IPS-15b (cell line): Measurements from ENCODE around the gene RASD1.

Experiments
- H3K27me3 ChIP-seq: one replicate; pipeline ENCODE4 v1.6.1; 2013; ENCODE audit warnings: low read length; ENCODE audit not compliant: control insufficient read depth, insufficient read depth
- H3K36me3 ChIP-seq: one replicate; pipeline ENCODE4 v1.6.1; 2013; ENCODE audit warnings: low read length; ENCODE audit not compliant: control insufficient read depth, insufficient read depth
- H3K4me1 ChIP-seq: one replicate; pipeline ENCODE4 v1.6.1; 2013; ENCODE audit warnings: mild to moderate bottlenecking, low read length; ENCODE audit not compliant: control insufficient read depth, insufficient read depth
- H3K4me3 ChIP-seq: one replicate; pipeline ENCODE4 v1.5.1; 2013; ENCODE audit warnings: low read depth, low read length
- H3K9ac ChIP-seq: one replicate; pipeline ENCODE4 v1.6.1; 2013; ENCODE audit warnings: low read depth, mild to moderate bottlenecking, low read length
- H3K9me3 ChIP-seq: one replicate; pipeline ENCODE4 v1.6.1; 2013; ENCODE audit warnings: mild to moderate bottlenecking, low read length; ENCODE audit not compliant: control insufficient read depth, insufficient read depth

Gene RASD1

GRCh38 chr17:17454276-17454675 is 41.9 kb downstream of the RASD1 start:
- Histone ChIP-seq H3K4me3 (no peak overlapping the region), H3K36me3 (no peaks in the 10 kb centered on the region), H3K27me3 (no peaks in the 10 kb centered on the region), H3K9me3 (no peaks in the 10 kb centered on the region), H3K4me1 (no peaks in the 10 kb centered on the region), H3K9ac (no peak overlapping the region)

DNA sequence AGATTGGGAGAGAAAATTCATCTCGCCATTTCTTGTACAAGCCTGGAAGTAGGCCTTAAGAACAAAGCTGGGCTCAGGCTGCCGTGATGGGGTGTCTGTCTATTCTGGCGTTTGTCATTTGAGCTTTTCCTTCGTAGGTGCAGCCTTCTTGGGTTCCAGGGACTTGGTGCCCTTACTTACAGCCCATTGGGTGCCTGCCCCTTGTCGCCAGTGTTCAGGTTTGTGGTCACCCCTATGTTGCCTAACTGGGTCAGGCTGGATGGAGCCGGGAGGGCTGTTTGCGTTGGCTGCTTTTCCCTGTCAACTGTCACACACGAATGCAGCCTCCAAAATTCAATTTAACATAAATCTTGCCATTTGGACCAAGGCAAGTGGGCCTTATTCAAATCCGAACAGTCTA is 43.1 kb downstream of the RASD1 start:
- H3K4me3 ChIP-seq: no peak overlapping the region
- H3K4me1 ChIP-seq: no peaks in the 10 kb centered on the region
- no peak overlapping the region for H3K9ac ChIP-seq
- no peaks in the 10 kb centered on the region for H3K9me3 ChIP-seq
- no peaks in the 10 kb centered on the region for H3K36me3 ChIP-seq
- H3K27me3 ChIP-seq: no peaks in the 10 kb centered on the region

DNA sequence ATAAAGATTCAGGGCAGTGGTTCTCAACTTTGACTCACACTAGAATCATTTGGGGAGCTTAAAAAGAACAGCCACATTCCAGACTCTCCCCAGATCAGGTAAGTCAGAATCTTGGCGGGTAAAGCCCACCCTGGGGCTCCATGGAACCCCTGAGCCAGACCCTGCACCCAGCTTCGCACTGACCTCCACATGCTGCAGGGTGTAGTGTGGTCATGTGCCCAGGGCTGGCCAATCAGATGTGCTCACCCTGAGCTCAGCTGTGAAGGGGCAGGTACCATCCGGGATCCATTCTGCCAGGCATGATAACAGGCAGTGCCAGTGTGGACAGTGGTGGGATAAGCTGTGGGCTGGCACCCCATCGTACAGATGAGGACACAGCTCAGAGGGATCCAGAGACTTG is 47.5 kb downstream of the RASD1 start:
- Histone ChIP-seq H3K9ac (no peak overlapping the region), H3K36me3 (no peaks in the 10 kb centered on the region), H3K4me1 (peaks cover 9% of the 10 kb centered on the region), H3K27me3 (no peaks in the 10 kb centered on the region), H3K9me3 (no peaks in the 10 kb centered on the region), H3K4me3 (no peak overlapping the region)

DNA sequence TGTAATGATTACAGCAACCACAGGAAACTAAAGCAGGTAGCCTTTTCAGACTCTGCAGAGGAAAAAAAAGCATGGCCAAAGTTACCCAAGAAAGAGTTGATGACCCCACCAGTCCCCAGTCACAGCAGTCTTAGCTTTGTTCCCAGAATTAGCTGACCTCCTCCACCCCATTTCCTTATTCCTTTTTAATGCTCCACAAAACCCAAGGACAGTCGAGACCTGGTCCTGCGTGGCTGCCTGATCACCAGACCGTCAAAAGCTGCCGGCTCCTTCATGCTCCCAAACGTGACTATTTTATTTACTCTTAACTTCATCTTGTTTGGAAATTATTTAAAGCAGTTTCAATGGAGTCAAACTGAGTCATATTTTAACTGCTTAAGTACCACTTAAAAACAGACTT is 48.1 kb downstream of the RASD1 start:
- Histone ChIP-seq H3K4me1 (peaks cover 9% of the 10 kb centered on the region), H3K27me3 (no peaks in the 10 kb centered on the region), H3K9ac (no peak overlapping the region), H3K36me3 (no peaks in the 10 kb centered on the region), H3K4me3 (no peak overlapping the region), H3K9me3 (no peaks in the 10 kb centered on the region)

DNA sequence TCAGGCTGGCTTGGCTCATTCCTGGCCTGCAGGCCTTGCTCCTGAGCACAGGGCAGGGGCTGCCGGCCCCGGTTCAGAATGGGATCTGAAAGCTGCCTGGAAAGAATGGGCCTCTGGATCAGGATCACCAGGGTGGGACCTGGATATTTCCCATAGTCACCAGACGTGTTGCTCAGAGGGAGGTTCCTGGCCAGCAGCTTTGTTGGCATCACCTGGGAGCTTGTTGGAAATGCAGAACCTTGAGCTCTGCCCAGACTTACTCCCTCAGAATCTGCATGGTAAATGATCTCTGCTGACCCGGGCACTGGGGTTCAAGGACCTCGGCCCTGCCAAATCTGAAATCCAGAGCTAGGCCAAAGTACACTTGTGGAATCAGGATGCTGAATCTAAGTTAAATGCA is 48.9 kb downstream of the RASD1 start:
- Histone ChIP-seq H3K4me1 (peaks cover 9% of the 10 kb centered on the region), H3K9ac (no peak overlapping the region), H3K4me3 (no peak overlapping the region), H3K36me3 (no peaks in the 10 kb centered on the region), H3K27me3 (no peaks in the 10 kb centered on the region), H3K9me3 (no peaks in the 10 kb centered on the region)

GRCh38 chr17:17446666-17447155 is 49.5 kb downstream of the RASD1 start:
- Histone ChIP-seq H3K36me3 (no peaks in the 10 kb centered on the region), H3K9ac (no peak overlapping the region), H3K27me3 (no peaks in the 10 kb centered on the region), H3K4me1 (peaks cover 9% of the 10 kb centered on the region), H3K9me3 (no peaks in the 10 kb centered on the region), H3K4me3 (no peak overlapping the region)

DNA sequence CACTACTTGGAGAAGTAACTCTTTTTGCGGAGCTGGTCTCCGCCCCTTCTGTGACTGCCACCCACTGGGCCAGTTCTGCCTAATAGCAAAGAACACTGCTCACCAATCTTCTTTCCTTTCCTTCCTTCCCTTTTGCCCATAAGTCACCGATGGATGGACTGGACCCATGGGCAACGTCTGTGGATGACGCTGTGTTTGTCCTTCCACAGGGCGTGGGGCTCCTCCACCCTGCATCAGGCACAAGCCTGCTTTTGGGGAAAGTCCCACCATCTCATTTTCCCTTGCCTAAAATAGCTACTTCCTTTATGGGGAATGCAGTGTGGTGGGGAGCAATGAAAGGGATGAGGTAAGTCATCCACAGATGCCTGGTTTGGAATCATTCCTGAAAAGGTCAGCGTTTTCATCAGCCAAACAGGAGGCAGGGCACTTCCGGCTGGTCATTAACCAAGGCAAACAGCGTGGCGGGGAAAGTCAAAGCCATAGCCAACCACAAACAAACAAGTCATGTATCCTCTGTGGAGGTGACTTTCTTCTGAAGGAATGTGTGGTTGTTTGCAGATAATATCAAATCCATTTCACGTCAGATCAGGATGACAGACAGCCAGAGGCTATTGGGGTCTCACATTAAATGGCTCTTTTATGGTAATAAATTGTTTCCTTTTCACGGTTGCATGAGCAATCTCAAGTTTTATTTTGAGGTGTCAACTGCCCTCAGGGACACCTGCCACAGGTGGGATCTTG is 50.1 kb downstream of the RASD1 start:
- Histone ChIP-seq H3K9me3 (no peaks in the 10 kb centered on the region), H3K4me1 (peaks cover 9% of the 10 kb centered on the region), H3K4me3 (no peak overlapping the region), H3K27me3 (no peaks in the 10 kb centered on the region), H3K9ac (no peak overlapping the region), H3K36me3 (no peaks in the 10 kb centered on the region)

DNA sequence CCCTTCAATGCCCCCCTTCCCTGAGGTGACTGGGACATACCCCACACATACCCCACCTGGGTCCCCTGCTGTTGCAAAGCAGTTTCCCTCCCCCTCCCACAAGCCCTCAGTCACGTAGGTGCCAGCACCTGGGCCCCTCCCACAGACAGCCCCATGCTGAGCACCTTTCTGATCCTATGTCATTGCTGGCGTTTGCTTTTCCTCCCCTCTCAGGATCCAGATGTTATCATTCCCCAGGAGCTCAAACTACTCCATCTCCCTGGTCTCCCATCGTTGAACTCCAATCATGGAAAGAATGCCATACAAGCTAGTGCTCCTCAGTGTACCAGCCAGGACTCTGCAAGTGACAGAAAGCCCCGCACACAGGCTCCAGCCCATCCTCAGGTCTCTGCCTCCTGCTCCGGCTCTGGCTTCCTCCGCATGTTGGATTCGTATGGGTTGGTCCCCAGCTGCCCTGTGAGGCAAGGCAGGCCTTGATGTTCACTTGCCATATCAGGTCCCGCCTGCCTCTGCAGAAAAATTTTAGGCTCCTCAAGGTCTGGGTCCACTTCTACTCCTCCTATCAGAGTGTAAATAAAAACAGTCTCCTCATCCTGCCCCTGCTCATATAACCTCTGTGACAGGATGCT is 50.8 kb downstream of the RASD1 start:
- Histone ChIP-seq H3K4me3 (no peak overlapping the region), H3K9ac (no peak overlapping the region)

More for the DNA sequence above, 50.8 kb downstream of the RASD1 start:
- Histone ChIP-seq H3K9me3 (no peaks in the 10 kb centered on the region), H3K27me3 (no peaks in the 10 kb centered on the region), H3K4me1 (peaks cover 12% of the 10 kb centered on the region), H3K36me3 (no peaks in the 10 kb centered on the region)
